Renal pelvis (tissue), 4 donors: ENCODE data around the gene ST7. TPM values are rescaled to one million over a fixed set of nuclear protein-coding genes. Genes with fewer than 3 reads are reported as not detected.
"Not testable (repeated sequence)": the region's sequence is repeated elsewhere in the genome, so short reads cannot be mapped to it uniquely, and the experiment has no call there.

Experiments used
- DNase-seq: peaks from one replicate; pipeline ENCODE4 v3.0.0-alpha.2; 2013
- polyA plus RNA-seq, 3 donors: library from polyadenylated mRNA; unstranded; fragments of 120-200 nt; gene quantifications; one replicate each; pipeline ENCODE4 v1.2.1, GENCODE V29; 2013; ENCODE audit not compliant: insufficient read length in 3 of 3

The ST7 gene
- polyA plus RNA-seq, 3 donors: 26.3 to 29.9 (median 29.3) TPM

GRCh38 chr7:116971869-116972268 lies 18.6 kb downstream of the ST7 start:
- no peak for DNase-seq

GRCh38 chr7:116975024-116975423 lies 21.7 kb downstream of the ST7 start:
- DNase-seq: not testable (repeated sequence)

DNA sequence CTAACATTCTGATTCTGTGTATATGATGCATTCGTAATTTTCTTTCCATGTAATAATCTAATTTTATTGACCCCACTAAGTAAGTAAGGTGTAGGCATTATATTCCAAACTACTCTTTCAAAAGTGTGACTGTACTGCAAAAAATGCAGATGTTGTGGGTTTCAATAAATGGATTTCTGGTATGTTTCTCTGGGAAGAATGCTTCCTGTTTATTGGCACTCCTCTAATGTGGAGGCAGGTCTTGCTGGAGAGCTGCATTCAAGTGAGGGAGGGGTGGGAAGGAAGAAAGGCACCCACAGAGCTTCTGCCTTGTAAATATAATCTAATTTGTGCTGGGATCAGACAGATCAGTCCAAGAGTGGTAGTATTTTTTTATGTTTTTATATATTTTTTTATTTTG lies 23.9 kb downstream of the ST7 start:
- no peak for DNase-seq

- no peak for DNase-seq
Measured at GRCh38 chr7:116978006-116978405, 24.7 kb downstream of the ST7 start.

- no peak for DNase-seq
Measured at GRCh38 chr7:116979430-116979829, 26.1 kb downstream of the ST7 start.

DNA sequence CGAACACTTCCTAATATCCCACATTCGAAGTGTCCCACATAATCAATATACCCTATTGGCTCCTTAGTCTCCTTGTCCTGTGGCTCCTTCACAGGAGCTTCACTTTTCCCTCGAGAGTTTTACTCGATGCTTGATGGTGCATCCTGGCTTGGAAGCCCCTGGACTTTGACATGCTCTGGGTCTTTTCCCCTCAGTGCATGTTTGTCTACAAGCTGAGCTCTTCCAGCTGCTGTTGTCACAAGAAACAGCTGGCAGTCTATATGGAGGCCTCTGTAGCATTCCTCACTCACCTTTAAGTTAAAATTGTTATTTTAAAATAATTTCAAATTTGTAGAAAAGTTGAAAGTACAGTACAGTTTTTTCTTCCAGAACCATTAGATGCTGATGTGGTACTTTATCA lies 27.1 kb downstream of the ST7 start:
- no peak for DNase-seq

DNA sequence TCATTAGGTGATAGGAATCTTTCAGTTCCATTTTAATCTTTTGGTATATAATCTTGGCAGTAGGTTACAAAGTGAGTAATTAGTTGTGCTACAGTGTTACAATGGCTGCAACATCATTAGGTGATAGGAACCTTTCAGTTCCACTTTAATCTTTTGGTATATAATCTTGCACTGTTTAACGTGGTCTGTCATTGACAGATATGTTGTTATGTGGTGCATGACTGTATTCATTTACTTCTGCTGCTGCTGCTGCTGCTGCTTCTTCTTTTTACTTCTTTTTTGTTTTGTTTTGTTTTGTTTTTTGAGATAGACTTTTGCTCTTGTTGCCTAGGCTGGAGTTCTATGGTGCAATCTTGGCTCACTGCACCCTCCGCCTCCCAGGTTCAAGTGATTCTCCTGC lies 28.6 kb downstream of the ST7 start:
- DNase-seq: no peak

GRCh38 chr7:116984511-116984910 lies 31.2 kb downstream of the ST7 start:
- no peak for DNase-seq

DNA sequence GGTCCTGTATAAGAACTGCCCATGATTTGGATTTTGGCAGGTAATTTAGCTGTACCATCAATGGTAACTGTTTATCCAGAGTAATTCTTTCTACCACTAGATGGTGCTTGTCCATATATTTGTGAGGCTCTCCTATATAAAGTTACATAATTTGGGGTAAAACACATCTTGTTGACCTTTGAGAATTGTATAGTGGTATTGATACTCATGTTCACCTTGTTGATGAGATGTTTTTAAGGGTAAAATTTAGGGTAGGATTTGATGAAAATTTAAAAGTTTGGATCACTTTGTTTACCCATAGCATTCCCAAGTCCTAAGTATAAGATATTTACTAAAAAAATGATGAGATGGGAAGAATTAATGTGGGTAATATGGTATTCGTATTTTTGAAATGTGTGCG lies 31.6 kb downstream of the ST7 start:
- DNase-seq: no peak

DNA sequence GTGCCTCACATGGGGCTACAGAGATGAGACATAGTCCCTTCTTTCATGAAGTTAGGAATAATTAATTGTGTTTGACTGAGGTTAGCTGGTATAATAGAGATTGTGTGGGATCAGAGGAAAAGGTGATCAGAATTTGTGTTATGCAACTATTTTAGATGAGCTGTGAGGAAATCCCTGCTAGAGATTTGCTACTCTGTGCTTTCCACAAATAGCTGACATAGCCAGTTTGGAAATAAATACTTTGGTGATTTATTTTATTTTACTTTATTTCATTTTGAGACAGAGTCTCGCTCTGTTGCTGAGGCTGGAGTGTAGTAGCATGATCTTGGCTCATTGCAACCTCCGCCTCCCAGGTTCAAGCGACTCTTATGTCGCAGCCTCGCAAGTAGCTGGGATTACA lies 32.3 kb downstream of the ST7 start:
- no peak for DNase-seq

DNA sequence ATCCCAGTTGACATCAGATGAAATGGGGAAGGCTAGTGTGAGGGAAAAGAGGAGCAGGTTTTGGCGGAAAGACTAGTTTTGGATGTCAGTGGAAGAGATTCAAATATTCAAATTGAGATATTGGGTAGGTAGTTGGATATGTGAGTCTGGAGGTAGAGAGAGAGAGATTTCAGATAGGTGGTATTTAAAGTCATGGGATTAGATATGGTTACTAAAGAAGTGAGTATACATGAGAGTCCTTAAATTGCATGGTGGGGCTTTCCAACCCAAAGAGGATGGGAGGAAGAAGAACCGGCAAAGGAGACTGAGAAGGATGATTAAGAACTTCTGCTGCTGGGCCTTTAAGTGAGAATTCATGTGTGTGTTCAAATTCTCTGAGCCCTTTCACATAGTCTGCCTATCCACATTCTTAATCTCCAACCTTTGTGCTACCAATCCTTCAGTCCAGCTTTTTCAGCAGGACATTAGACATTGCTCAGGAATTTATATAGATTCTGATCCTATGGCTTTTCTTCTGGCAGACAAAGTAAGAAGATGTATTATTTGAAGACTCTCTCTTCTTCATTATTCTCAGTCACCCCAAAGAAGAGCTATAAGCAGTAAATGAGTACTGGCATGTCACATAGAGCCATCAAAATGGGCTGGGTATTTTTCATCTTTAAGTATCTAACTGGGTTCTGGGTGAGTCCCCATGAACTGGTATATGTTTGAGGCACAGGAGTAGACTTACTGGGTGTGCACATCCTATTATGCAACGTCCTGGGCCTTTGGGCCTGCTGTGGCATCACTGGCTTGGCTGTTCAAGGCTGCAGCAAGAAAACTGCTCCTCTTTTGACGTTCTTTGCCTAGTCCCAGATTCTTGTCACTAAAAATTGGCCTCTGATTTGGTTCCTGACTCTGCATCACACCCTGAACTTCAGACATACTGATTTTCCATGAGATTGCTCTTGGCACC lies 33.6 kb downstream of the ST7 start:
- DNase-seq: no peak

GRCh38 chr7:116988363-116988989 lies 35.2 kb downstream of the ST7 start:
- DNase-seq: no peak

DNA sequence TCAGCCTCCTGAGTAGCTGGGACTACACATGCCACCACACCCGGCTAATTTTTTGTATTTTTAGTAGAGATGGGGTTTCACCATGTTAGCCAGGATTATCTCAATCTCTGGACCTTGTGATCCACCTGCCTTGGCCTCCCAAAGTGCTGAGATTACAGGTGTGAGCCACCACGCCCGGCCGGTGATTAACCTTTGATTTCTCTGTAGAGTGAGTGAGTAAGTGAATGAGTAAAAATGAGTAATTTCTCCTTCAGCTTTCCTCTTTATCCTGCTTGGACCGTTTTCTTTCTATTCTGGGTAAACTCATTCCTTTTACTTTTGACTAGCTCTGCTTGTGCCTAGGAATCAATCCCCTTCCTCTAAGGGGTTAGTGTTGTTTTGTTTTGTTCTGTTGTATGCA lies 36.8 kb downstream of the ST7 start:
- DNase-seq: no peak

GRCh38 chr7:116991233-116991632 lies 37.9 kb downstream of the ST7 start:
- DNase-seq: no peak

DNA sequence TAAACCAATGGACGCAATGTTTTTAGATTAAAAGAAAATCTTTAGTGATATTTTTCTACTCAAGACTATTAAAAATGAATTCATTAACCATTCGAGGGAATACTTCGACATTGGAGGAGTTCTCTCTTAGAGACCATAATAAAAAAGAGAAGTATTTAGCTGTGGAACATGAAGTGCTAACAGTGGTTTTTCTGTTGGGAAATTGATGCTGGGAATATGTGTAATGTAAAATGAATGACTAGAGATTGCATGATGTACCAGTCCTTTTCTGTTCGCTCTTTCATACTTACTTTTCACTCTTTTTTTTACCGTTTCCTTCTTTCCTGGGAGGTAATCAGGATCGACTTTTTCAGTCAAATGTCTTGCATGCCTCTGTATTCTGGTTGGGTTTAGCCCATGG lies 41.3 kb downstream of the ST7 start:
- no peak for DNase-seq

GRCh38 chr7:116997972-116998371 lies 44.7 kb downstream of the ST7 start:
- no peak for DNase-seq

DNA sequence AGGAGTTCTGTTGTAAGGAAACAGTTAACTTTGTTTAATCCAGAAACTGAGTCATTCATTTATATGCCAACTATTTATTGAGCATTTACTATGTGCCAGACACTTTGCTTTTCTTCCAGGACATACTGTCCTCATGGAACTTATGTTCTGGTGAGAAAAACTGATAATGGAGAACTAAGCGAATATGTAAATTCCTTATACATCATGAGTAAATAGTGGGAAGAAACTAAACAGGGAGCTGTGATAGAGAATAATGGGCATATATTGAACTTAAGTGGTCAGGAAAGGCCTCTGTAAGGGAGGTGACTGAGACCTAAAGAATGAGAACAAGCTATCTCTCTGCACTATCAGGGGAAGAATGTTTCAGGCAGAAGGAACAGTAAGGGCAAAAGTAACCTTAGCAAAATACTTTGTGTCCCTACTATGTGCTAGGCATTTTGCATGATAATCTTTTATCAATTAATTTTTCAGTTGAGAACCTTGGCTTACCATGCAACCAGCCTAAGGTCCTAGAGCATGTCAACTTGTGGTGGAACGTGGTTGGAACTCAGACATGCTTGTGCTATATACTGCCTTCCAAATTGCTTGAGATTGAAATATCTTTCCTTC lies 45.4 kb downstream of the ST7 start:
- no peak for DNase-seq

DNA sequence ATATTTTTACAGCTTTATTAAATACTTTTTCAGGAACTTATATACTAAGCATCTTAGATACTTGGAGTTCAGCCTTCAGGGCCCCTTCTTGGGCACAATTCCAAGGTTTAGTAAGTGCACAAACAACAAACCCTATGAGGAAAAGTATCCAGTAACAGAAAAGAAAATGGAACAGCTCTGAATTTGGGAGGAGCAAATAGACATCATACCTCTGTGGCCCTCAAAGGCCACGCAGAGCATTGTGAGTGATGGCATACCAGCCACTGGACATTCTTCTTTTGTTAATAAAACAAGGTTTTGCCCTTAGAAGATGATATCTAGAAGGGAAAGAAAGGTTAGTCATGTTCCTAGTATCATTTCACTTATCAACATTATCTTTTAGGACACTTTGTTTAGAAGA lies 46.0 kb downstream of the ST7 start:
- DNase-seq: no peak

DNA sequence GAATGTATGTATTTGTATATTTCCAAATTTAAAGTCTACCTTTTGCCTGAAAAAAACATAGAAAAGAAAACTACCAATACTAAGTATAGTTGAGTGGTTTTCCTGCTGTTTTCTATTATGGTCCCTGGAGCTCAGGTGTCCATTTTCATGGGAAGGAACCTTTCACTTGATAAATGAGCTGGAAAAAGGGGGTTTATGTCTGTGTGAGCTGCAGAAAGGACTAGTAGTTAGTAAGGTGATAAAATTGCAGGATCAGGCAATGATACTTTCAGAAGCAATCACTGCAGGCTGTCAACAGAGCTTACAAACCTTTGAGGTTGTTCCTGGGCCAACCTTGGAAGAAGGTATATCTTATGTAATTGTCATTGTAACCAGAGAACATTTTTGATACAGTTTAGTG lies 48.0 kb downstream of the ST7 start:
- DNase-seq: peak; percentile 34

GRCh38 chr7:117004899-117005298 lies 51.6 kb downstream of the ST7 start:
- no peak for DNase-seq

DNA sequence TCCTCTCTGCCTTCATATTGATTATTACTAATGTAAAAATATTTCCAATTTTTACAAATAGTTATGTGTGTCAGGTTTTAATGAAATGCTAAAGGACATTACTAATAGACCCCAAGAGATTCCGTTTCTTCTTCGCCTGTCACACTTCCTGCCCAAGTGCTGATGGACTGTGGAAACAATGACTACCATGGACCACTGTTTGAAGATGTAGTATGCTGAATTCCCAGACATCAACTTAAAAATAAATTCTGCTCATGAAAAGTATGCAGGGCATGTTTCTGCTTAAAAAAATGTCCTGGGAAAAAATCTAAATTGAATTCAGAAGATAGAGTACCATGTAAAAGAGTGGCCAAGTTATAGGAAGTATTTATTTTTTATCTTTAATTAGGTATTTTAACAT lies 52.1 kb downstream of the ST7 start:
- DNase-seq: no peak

- no peak for DNase-seq
Measured at GRCh38 chr7:117006907-117007684, 53.8 kb downstream of the ST7 start.
